COLO668 (cell line): ENCODE results near the gene MYEOV.

Source experiments
- DNase-seq: peaks from one replicate; lab custom pipeline; 2025; ENCODE audit not compliant: unreplicated experiment; lab: John Stamatoyannopoulos, UW

Gene MYEOV

GRCh38 chr11:69286374-69287371 is 7.3 kb upstream of the MYEOV start:
- DNase-seq: no peak

DNA sequence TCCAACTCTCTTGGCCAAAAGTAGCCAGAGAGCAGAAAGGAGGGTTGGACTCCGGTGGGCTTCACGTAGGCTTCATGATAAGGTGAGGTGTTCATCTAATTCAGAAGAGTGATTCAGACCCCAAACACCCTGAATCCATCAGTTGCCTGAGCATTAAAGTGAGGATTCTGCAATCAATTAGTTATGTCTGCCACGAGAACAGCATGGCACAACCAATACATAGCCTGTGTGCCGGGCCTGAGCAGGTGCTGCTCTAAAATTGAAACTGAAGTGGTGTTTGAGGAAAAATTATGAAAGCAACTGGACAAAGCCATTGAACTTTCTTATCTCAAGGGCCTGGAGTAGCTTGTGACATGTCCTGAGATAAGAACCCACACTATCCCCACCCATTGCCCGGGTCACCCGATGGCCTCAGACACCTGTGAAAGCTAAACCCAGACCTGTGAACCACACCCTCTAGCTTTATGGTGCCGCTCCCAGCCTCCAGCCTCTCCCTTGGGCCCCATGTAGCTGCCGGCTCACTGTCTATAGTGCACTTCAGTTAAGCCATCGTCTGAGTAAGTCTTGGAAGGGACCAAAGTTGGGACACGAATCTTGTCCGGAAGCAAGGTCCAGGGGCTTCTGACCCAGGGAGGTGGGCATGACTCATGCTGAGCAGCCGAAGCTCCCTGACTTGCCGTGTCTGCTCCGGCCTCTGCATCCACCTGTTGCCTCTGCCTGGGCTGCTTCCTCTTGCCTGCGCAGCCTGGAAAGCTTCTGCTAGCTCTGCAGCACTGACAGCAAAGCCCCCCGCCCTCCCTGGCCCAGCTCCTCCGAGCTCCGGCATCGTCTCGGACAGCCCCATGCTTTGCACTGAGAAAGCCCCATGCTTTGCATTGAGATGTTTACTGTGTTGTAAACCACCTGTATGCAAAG is 5.7 kb upstream of the MYEOV start:
- DNase-seq: peak; percentile 1

DNA sequence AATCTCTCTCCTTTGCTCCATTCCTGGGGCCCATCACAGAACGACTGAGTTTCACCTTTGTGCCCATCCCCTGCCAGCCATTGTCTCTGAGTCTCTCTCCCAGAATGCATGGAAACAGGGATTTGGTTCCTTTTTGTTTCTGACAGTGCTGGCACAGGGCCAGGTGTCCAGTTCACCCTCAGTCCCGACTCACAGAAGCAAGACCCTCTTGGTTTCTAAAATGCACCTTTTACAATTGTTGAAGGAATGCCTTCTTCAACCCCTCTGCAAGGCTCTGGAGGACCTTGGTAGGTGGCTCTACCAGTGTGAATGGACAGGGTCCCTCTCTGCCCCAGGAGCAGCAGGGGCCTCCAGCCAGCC is 5.1 kb upstream of the MYEOV start:
- no peak for DNase-seq

DNA sequence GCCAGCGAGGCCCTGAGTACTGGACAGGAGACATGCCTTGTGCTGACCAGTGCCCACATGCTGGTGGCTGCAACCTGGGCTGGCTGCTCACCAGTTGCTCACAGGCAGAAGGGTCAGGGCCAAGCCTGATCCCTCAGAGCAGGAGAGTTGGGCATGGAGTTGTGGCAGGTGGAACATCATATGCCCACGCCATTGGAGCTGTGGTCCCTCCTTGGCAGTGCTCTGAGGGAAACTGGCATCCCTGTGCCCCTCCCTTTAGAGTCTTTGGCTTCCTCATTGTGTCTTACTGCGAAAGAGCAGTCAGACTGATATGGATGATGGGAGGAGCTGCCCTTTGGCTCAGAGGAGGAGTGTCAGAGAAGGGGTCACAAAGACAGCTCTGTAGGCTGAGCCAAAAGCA is 3.1 kb upstream of the MYEOV start:
- no peak for DNase-seq

DNA sequence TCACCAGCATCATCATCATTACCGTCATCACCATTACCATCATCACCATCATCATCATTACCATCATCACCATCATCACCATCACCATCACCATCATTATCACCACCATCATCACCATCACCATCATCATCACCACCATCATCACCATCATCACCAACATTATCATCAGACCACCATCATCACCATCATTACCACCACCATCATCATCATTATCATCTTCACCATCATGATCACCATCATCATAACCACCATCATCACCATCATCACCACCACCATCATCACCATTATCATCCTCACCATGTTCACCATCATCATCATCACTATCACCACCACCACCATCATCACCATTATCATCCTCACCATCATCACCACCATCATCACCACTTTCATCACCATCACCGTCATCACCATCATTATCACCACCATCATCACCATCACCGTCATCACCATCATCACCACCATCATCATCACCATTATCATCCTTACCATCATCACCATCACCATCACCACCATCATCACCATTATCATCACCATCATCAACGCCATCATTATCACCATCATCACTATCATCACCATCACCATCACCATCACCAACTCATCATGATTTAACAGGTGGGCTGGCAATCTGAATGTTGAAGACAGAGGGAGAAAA is 2.4 kb upstream of the MYEOV start:
- DNase-seq: no peak

- no peak for DNase-seq
These were observed 1.7 kb upstream of the MYEOV start for GRCh38 chr11:69292221-69292648.

DNA sequence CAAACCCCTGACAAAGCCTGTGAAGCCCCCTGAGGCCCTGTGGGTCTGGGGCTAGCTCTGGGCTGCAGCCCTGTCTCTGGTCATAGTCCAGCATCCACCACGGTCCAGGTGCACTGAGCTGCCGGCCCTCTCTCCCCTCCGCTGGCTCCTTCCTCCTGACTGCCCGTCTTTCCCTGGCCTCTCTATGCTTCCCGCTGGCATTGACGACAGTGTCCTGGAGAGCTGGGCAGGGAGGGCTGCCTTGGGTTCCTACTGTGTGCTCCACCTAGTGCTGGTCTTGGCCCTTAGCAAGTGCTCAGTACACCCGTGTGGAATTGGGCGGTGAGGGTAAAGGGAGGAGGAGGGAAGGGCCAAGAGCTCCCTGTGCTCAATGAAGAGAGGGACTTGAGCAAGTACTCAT is 868 bp upstream of the MYEOV start:
- DNase-seq: no peak

GRCh38 chr11:69294571-69295078 is 670 bp downstream of the MYEOV start:
- no peak for DNase-seq

DNA sequence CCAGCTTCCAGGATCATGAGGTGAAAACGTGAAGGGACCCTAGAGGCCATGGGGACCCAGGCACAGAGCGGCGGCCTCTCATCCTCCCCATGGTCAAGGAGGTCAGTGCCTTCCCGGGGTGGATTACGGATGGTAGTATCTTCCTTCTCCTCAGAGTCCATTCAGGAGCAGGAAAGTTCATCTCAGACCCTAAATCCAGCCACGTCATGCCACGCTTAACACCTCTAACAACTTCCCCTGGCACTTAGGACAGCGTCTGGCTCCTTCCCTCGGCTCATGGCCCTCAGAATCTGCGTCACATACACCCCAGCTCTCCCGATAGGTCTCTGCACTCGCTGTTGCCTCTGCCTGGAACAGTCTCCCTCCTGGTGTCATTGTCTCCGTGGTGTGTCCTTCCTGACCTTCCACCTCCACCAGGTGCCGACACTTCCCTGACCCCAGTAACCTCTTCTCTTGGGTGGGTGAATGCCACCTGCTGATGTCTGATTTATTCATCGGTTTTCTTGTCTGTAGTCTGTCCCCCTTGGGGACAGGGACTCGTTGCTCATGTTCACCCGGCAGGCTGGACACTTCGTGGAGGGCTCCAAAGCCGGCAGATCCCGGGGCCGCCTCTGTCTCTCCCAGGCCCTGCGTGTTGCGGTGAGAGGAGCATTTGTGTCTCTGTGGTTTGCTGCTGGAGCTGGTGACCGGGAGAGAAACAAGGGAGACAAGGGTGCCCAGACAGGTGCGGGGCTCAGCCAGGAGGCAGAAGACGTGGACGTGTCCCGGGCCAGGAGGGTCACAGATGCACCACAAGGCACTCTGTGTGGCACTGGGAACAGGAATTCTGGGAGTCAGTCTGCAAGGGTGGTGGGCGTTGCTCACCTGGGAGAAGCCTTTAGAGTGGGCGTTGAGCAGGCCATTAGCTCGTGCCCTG is 1.4 kb downstream of the MYEOV start:
- no peak for DNase-seq

DNA sequence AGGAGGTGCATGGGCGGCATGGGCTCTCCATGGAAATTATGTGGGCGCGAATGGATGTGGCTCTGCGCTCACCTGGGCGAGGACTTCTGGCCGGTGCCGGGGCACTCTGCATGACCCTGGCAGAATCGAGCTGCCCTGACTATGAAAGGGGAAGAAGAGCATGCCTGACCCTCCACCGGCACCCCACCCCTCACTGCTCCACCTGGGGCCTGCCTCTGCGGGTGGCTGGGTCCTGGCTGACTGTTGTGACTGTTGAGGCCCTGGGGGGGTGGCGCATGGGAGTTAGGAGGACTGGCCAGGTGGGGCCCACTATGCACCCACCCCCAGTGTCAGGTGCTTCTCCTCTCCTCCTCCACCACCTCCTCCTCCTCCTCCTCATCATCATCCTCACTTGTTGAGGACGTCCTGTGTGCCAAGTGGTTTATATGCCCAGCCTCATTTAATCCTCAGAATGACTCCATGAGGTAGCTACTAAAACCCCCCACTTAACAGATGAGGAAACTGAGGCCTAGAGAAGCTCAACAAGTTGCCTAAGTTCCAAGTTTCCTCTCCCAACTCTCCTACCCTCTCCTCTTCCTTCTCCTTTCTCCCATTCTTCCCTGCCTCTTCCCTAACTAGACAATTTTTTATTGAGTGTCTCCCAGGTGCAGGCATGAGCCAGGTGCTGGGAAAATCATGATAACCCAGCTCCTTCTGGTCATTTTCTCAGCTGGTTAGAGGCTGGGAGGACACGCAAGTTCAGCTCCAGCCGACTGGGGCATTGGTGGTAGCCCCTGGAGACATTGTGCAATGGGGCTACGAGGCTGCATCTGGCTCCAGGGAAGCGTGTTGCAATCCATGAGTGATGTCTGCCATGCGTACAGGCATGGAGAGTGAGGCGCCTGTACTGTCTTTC is 2.3 kb downstream of the MYEOV start:
- no peak for DNase-seq

- DNase-seq: peak; percentile 79
These were observed 3.2 kb downstream of the MYEOV start for GRCh38 chr11:69296890-69297786.

DNA sequence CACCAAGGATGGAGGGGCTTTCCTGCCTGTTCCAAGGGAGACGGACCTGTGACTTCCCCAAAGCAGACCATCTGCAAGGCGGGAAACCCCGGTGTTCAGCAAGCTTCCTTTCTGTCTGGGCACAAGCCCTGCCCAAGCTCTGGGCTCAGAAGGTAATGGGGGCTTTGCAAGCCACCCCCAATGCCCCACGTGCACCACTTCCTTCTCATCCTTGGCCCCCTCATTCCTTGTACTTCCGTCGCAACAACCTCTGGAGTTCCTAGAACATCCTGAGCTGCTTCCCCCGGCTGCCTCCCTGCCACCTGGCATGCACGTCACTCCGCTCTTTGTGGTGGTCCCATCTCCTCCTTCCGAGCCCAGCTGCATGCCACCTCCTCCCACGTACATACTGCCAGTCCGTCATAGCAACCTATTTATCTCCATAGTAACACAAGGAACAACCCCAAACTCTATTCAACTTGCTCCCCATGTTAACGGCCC is 3.9 kb downstream of the MYEOV start:
- DNase-seq: peak; percentile 4

- DNase-seq: no peak
These were observed 4.5 kb downstream of the MYEOV start for GRCh38 chr11:69298267-69299022.

- DNase-seq: no peak
These were observed 5.1 kb downstream of the MYEOV start for GRCh38 chr11:69299023-69299461.

DNA sequence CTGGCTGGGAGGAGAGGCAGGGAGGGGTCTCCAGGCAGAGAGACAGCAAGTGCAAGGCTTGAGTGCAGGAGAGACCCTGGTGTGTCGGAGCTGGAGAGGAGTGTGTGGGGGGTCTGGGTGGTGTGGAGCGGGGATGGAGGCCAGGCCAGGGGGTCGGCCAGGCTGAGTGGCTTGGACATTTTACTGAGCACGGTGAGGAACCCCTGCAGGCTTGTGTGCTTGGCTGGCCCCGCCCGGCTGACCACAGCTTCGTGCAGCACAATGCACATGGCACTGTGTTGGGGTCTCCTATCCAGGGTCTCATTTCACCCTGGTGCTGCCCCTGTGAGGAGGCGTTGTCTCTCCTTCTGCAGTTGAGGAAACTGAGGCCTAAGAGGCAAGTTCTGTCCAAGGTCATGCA is 5.6 kb downstream of the MYEOV start:
- DNase-seq: no peak

- no peak for DNase-seq
These were observed 6.4 kb downstream of the MYEOV start for GRCh38 chr11:69300120-69301060.
